Putamen (tissue), 1 donor: ENCODE results near the gene SDK1.

Experiments used
- DNase-seq: peaks from one replicate; pipeline ENCODE4 v3.0.0-alpha.2; 2016; ENCODE audit warnings: low spot score

Gene SDK1

DNA sequence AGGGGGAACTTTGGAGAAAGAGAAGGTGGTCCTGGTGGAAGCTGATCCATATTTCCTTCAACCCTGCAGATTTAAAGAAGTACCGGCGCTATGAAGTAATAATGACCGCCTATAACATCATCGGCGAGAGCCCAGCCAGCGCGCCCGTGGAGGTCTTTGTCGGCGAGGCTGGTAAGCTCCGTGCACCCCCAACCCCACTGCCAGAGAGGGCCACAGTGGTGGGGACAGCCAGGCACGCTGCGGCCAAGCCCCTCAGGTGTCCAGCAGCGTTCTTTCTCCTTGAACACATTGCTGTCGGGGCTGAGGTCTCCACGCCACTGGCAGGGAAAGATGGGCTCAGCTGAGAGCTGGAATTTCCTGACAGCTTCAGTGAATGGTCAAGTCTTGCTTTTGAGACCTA is 877.4 kb downstream of the SDK1 start:
- no peak for DNase-seq

DNA sequence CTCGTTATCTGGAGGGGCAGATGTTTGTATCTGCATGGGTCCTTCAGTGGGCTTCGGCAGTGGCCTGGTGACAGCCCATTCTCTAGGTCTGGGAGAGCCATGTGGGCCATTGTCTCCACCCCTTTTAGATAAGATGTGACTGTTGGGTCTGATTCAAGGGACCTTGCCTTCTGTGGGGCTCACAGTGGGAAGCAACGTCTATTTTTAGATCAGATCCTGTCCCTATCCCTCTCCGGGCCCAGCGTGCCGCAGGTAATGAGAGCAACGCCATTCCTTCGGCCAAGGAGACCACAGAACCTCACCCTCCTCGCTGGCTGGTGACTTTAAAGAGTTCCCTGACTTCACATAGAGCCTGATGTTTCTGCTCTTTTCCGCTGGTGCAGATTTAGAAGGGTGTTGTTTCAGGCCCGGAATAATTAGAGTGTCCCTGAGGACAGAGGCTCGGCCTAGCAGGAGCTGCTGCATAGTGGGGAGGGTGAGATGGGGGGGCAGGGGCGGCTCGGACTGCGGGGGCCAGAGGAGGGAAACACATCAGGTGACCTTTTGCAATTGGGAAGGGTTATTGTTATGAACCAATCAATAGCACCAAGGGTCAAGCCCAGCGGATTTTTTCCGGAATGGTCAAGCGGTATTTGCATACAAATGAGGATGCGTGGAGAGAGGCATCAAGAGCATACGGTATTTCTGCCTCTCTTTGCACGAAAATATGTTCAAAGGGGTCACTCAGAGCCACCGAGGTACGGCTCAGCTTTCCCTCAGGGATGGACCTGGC is 878.0 kb downstream of the SDK1 start:
- no peak for DNase-seq

DNA sequence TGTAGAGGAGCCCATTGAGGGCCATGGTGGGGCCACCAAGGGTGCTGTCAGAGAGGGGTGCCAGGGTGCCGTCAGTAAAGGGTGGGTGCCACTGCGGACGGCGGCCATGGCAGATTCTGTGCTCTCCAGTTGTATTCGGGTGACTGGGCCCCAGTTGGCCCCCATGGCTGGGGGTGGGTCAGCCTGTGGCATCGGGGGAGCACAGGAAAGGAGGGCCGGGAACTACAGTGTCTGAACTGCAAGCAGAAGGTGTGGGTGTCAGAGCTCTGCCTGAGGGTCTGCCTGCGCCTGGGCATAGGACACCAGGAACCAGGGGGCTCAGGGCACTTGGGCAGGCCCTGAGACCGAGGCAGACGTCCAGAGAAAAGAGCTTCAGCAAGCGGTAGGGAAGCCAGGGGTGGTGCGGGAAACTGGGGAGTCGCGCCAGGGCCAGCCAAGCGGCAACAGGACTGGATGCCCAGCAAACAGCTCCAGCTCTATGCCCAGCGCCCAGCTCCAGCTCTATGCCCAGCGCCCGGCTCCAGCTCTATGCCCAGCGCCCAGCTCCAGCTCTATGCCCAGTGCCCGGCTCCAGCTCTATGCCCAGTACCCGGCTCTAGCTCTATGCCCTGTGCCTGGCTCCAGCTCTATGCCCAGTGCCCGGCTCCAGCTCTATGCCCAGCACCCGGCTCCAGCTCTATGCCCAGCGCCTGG is 878.8 kb downstream of the SDK1 start:
- DNase-seq = no peak

DNA sequence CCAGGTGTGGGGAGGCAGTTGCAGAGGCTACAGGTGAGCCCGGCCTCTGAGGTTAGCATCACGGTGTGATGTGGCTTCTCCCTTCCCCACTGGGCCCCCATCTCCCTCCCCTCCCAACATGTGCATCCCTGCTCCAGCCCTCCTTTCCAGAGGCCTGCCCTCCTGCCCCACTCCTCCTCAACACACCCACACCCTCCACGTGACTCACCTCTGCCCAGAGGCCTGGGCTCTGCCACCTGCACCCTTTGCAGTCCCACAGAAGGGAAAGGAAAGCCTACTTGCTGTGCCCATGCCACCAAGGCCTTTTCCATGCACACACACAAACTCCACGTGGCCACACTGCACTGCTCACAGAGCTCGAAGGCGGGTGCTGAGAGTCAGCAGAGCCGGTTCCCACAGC is 880.4 kb downstream of the SDK1 start:
- no peak for DNase-seq

- DNase-seq = no peak
These were observed 881.7 kb downstream of the SDK1 start for GRCh38 chr7:4182605-4183300.

- DNase-seq = no peak
These were observed 883.6 kb downstream of the SDK1 start for GRCh38 chr7:4184653-4185052.

GRCh38 chr7:4185136-4185535 is 884.1 kb downstream of the SDK1 start:
- DNase-seq = no peak

DNA sequence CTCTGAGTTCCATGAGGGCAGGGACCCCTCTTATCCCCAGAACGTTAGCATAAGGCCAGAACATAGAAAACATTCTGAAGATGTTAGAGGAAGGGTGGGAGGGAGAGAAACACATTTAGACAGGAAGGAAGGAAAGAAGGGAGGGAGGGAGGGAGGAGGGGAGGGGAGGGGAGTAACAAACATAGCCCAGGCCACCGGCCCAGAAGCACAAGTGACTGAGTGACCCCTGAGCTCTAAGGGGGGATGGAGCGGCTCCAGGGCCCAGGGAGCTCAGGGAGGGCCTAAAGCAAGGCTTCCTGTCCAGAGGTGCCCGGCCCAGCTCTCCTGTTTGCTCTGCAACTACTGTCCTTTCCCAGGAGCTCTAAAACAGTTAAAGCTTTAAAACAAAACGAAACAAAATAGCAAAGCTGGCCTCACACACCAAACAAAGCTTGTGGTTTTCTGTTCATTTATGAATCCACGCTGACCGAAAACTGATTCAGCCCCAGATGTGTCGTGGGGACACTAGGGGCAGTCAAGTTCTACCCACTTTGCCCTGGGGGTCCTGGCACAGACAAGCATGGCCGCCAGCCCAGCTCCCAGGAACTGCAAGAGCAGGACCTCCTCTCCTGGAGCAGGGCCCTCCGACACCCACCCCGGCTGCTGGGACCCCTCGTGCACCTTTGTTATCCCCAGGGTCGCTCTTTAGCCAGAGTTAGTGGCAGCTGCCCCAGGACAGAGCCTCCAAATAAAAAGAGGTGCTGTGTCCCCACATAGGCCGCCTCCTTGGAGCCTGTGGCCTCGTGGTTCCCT is 884.9 kb downstream of the SDK1 start:
- no peak for DNase-seq

- DNase-seq = no peak
These were observed 885.4 kb downstream of the SDK1 start for GRCh38 chr7:4186513-4186780.

GRCh38 chr7:4188651-4189050 is 887.6 kb downstream of the SDK1 start:
- no peak for DNase-seq

GRCh38 chr7:4189131-4189570 is 888.1 kb downstream of the SDK1 start:
- DNase-seq = peak; percentile 25

DNA sequence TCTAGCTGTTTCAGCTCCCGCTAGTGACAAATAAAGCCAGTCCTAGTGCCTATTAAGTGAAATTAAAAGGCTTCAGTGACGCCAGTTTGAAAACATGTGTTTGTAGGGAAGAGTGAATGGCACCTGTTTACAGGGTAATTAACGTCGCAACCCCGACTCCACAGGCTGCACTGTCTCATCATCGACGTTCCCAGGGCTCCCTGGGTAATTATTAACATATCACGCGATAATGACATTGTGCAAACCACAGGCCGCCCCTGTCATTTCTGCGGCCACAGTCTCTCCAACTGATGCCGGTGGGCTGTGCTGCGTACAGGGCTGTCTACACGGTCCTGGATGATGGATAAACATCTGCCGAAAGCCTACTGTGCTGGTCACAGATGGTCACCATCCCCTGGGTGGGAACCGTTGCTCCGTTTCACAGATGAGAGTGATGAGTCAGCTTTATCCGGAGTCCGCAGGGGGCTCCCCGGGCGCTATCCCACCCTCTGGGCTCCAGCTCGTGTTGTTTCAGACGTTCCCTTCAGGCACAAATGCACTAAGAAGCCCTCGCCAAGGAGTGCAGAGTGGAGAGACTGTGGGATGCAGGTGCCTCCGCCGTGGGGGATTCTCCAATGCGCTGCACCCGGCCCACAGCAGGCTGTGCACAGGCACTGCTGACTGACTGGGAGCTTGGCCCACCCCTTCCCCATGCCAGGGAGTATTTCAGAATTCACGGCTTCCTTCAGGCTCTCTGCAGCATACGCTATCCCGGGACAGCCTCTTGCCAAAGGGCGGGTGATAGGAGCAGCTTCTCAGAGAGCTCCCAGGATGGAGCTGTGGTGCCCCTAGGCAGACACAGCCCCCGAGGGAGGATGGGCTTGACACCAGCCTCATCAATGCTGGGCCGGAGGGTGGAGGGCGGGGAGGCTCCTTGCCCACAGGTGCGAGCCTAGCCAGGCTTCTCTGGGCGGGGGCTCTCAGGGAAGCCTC is 889.2 kb downstream of the SDK1 start:
- DNase-seq = no peak

GRCh38 chr7:4191046-4191445 is 890.0 kb downstream of the SDK1 start:
- DNase-seq = no peak

- DNase-seq = no peak
These were observed 890.5 kb downstream of the SDK1 start for GRCh38 chr7:4191525-4191924.

GRCh38 chr7:4195660-4196059 is 894.6 kb downstream of the SDK1 start:
- no peak for DNase-seq

DNA sequence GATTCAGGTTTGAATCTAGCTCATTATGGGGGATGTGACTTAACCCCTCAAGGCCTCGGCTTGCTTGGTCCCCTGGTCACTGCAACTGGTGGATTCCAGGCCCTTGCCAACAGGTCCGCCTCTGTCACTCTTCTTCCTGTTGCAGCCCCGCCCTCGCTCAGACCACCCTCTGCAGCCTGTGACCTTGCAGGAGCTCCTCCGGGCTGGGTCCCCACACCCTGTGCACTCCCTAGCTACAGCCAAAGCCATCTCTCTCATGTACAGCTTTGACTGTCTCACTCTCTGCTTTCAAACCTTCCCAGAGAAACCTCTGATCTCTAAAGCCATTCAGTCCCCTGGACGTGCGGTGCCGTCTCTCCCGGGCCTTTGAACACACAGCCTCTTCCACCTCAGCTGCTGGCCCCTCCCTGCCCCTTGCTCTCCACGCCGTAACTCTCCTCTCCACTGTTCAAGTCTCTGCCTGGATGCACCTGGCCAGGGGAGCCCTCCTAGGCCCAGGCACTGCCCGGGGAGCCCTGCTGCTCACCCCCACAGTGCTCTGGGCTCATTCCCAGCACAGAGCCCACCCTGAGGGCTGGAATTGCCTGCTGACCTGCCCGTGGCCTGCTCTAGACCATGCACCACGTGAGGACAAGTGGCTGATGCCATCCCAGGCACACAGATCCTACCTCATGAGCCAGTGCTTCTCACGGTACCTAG is 895.2 kb downstream of the SDK1 start:
- DNase-seq = no peak

- no peak for DNase-seq
These were observed 897.2 kb downstream of the SDK1 start for GRCh38 chr7:4198301-4198700.

- no peak for DNase-seq
These were observed 899.6 kb downstream of the SDK1 start for GRCh38 chr7:4200546-4201094.

DNA sequence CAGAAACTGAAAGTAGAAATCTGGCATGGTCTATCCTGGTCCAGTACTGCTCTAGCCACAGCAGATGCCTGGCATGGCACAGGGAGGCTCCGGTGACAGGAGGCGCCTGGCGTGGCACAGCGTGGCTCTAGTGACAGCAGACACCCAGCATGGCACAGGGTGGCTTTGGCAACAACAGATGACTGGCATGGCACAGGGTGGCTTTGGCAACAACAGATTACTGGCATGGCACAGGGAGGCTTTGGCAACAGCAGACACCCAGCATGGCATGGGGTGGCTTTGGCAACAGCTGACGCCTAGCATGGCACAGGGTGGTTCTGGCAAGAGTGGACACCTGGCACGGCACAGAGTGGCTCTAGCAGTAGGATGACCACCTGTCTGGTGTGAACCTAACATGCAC is 900.5 kb downstream of the SDK1 start:
- no peak for DNase-seq

- no peak for DNase-seq
These were observed 901.2 kb downstream of the SDK1 start for GRCh38 chr7:4202154-4202736.
